AML-193 (cell line): ENCODE results near the gene PAK1IP1.
"Not testable (repeated sequence)": the region's sequence is repeated elsewhere in the genome, so short reads cannot be mapped to it uniquely, and the experiment has no call there.

ENCODE experiments used
- DNase-seq, 2 experiments: peaks; one replicate each; lab custom pipeline; 2025; lab: John Stamatoyannopoulos, UW

Gene PAK1IP1

DNA sequence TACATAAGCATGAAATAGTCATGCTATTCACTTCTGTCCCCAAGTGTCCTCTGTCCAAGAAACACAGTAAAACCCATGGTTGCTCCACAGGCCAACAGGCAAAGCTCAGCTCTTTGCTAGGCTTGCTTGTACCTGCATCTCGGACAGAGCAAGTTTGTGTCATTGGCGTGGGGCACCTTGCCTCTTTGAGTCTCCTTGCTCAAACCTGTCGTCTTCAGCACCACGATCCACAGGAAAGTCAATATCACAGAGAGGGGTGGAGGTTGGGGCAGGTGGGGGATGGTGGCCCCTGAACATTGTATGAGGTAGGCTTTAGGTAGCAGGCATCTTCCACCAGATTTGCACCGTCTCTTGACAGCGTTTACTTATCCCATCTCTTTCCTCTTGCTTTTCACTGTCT lies 48.7 kb downstream of the PAK1IP1 start:
- no peak for DNase-seq

DNA sequence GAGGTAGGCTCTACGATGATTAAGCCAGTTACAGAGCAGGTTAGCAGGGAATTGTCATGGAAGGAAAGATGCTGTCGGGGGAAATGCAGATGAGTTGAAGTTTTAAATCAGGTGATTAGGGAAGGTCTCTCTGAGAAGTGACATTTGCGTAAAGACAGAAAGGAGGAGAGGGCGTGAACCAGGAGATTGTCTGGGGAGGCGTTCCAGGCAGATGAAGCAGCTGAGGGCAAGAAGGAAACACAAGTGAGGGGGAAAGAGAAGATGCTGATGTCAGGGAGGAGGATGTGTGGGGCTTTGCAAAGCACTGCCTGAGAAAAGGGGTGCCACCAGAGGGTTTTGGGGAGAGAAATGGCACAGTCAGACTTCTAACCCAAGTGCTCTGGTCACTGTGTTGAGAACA lies 50.3 kb downstream of the PAK1IP1 start:
- no peak for DNase-seq

DNA sequence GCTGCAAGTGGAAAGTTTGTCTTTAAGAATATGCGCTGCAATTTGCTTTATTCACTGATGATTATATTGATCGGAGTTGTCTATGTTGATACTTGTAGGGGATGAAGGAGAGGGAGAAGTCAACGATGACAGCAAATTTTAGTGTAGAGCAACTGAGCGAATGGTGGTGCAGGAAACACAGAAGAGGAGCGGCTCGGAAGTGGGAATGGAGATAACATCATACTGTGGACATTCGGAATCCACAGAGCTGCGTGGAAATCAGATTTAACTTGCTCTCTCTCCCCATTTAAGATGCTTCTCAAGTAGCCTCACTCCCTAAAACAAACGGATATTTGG lies 52.1 kb downstream of the PAK1IP1 start:
- peak in 1 of 2 experiments; percentile 37 for DNase-seq

DNA sequence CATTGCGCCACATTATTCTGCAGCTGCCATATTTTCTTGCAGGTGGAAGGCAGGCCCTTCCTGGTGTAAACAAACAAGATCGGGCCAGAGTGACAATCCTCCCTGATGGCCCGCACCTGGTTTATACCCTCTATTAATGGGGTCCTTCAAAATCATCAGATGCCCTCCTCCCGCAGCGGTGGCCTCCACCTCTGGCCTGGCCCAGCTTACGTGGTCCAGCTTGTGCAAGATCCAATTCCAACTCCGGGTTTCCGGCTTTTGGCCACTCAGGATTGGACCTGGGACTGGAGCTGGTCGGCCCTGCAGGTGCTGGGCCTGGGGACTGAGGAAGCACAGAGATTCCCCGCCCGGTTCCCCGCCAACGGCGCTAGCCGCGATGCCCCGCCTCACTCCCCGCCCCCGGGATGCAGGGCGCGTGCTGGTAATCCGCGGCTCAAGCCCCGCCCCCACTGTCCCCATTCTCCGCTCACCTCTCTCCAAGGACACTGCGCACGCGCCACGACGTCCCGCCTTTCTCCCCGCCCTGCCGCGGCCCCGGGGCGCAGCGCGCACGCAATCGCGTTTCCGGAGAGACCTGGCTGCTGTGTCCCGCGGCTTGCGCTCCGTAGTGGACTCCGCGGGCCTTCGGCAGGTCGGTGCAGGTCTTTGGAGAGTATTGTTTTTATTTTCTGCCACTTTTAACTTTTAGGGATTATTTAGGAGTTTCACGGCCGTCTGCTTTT lies 52.6 kb downstream of the PAK1IP1 start, which contains the start of gene TMEM14B:
Gene TMEM14B, plus strand, starts transcription at position 555 of the 722 bp plus-strand sequence. CDS start 1,441 bp downstream, outside the sequence.
- DNase-seq = peak; percentile 99

DNA sequence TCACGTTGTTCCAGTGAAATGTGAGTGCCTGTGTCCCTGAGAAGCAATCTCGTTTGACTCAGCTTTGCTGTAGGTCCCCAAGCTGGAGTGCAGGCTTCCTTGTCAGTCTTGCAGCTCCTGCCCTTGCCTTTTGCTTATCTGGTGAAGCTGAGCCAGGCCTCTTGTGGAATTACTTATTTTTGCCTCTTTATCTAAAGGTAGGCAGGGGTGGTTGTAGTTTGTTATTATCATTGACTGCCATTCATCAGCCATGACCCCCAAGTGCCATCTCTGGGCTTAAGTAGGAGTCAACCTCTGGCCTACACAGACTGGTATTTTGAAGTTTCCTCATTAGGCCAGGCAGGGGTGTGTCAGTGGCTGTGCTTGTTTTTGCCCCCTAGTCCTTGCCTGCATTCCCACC lies 55.0 kb downstream of the PAK1IP1 start:
- no peak for DNase-seq

DNA sequence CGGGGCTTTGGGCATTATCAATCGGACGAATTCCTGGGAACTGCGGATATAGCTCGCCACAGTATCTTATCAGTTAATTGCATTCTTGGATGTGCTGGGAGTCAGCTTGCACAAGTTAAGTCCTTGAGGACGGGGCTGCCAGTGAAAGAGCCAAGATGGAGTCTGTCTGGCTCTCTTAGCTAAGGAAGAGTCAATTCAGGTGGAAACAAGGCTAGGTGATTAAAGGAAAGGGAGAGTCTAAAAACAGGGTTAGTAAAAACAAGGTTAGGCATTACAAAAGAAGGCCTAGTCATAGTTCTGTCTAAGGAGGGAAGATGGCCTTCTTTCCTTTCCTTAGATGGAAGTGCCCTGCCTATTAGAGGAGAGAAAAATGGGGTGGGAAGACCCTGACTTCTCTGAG lies 55.8 kb downstream of the PAK1IP1 start:
- DNase-seq = not testable (repeated sequence)

DNA sequence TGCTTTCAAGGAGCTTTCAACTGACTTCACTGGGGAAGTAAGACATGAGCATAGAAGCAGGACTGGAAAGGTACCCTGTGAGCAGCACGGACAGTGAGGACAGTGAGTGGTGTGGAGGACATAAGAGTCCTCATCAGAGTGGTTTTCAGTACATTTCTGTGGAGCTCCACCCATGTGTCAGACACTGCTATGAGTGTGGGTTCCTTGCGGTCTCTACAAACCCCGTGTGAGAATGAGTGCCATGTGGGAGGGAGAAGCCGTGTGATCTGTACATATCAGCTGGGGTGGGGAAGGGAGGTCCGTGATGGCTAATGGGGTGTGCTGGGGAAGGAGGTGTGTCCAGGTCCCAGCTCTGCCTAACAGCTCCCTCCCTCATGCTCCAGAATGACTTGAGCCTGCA lies 57.0 kb downstream of the PAK1IP1 start:
- DNase-seq = not testable (repeated sequence)

DNA sequence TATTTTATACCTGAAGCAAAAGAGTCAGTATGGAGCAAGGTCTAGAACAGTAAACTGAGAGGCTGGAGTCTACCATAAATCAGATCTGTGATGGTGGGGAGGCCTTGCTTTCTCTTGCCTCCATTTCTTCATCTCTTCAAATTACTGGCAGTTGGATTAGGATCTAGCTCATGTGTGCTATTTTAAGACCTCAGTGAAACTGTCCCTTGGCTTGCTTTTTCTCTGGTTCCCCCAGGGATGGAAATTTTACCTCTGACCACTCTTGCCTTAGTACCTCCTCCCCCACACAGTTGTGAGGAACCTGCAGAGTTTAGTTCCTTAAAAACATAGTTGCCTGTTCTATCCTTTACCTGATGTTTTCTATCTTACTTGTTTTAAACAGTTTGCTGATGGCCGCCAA lies 61.3 kb downstream of the PAK1IP1 start:
- DNase-seq = no peak
